NCI-H1694 treated with DMSO at 0.1 percent for 48 hours (cell line): ENCODE results near the gene ESYT2.

Experiments used
- DNase-seq: peaks from one replicate; lab custom pipeline; 2025; lab: John Stamatoyannopoulos, UW

ESYT2 gene

DNA sequence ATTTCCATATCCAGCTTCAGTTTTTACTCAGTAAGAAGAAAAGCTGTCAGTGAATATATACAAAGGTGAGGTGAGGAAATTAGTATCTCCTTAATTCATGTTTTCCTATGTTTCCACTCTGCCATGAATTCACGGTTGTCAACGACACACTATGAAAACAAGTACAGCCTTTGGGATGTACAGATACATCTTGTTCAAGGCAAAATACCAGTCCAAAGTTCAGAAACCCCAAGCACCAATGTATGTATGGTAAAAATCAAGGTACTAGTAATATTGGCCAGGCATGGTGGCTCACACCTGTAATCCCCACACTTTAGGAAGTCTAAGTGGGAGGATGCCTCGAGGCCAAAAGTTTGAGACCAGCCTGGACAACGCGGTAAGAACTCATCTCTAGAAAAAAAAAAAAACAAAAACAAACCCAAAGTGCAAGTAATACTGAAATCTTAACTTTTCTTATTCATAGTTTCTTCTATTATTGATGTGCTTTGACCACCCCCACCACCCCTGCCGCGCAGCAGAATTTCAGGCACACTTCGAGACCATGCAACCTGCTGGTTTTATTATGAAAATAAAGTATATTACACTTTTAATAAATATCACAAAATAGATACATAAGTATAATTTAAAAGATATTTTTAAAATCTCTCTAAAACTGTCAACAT lies 3.5 kb downstream of the ESYT2 start:
- DNase-seq, result no peak

DNA sequence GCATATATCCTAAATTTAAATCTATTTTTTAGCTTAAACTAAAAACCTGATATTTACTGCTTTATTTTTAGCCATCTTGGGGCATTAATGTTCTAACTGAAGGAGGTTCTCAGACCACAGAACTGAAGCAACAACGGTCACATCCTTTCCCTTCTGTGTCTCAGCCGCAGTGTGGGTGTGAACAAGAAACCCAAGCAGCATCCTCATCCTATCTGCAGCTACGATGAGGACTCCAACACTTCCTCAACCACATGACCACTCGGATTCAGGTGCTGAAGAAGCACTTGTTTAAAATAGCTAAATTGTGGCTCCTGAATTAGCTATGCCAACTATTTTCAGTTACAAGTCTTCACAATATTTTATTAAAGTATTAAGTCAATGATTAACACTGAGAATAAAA lies 5.3 kb downstream of the ESYT2 start:
- no peak for DNase-seq

GRCh38 chr7:158821171-158822031 lies 7.9 kb downstream of the ESYT2 start:
- no peak for DNase-seq

- no peak for DNase-seq
Measured at GRCh38 chr7:158820656-158821055, 8.7 kb downstream of the ESYT2 start.

GRCh38 chr7:158819571-158820203 lies 9.6 kb downstream of the ESYT2 start:
- no peak for DNase-seq

DNA sequence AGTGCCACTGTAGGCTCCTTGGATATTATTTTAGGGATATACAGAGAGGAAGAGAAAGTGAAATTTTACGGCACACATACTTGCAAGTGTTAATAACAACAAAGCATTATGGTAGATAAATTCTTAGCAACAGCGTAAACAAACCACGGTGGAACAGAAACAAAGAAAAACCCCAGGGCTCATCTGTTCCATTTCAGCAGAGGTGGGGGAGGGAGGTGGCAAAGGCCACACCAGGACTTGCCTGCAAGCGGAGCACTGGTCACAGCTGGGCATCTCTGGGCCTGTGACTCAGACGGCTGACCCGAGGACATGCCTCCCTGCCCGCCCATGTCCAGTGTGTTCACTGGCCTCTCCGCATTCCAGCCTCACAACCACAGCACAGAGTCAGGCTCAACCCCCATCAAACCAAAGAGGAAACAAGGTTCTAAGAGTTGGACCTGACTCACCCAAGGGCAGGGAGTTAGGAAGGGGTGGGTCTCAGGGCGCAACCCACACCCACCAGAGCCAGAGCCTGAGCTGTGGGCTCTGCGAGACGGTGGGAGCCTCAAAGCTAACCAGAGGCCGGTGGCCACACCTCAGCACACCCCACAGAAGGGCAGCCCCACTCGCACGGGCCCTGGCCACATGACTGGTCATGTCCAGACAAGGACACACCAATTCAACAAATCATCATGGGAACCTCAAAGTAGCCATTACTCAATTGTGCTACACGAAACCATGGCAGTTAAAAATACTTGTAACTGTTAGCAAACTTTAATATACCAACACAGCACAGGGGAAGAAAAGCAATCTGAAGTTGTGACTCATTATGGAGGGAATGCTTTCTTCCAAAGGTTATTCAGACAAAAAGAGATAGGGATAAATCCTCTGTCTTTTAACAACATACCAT lies 10.7 kb downstream of the ESYT2 start:
- no peak for DNase-seq

DNA sequence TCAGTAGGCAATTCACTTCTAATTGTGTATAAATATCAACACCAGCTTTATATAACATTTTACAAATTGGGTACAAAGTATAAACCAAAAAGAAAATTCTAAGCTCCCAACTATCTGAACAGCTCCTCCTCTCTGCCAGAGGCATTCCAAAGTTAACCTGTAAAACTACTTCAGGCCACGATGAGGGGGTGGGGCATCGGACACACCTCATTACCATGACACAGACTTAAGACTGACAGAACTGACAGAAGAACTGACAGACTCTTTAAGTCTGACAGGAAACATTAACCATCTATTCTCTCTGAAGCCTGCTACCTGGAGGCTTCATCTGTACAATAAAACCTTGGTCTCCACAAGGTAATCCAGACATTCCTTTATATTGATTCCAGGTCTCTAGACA lies 12.3 kb downstream of the ESYT2 start:
- DNase-seq, result no peak

- DNase-seq, result no peak
Measured at GRCh38 chr7:158816271-158816670, 13.0 kb downstream of the ESYT2 start.

- no peak for DNase-seq
Measured at GRCh38 chr7:158815800-158816128, 13.5 kb downstream of the ESYT2 start.

GRCh38 chr7:158815083-158815799 lies 14.1 kb downstream of the ESYT2 start:
- no peak for DNase-seq

DNA sequence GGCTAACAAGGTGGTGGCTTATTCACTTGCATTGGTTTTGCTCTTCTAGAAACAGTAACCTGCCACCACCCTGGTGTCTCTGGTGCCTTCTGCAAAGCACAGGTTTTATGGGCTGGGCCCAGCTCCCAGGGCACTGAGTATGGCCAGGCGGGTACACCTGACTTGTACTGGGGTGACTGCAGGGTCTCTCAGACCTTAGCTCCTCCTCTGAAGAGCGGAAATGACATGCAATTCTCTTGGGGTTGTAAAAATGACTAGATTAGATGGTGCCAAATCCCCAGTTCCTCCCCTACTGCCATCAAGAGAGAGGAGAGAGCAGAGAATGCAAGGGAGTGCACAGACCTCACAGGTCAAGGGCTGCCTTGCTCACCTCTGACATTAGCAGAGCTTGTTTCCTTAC lies 14.7 kb downstream of the ESYT2 start:
- no peak for DNase-seq

DNA sequence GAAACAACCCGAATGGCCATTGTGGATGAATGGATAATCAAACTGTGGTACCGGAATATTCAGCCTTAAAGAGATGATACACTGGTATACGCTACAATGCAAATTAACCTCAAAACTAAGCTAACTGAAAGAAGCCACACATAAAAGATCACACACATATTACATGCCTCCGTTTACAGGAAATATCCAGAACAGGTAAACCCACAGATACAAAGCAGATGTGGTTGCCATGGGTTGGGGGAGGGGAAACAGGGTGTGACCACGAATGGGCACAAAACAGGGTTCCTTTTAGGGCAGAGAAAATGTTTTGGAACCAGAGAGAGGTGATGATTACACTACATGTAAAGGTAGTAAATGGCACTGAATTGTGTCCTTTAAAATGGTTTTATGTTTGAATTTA lies 16.6 kb downstream of the ESYT2 start:
- no peak for DNase-seq

DNA sequence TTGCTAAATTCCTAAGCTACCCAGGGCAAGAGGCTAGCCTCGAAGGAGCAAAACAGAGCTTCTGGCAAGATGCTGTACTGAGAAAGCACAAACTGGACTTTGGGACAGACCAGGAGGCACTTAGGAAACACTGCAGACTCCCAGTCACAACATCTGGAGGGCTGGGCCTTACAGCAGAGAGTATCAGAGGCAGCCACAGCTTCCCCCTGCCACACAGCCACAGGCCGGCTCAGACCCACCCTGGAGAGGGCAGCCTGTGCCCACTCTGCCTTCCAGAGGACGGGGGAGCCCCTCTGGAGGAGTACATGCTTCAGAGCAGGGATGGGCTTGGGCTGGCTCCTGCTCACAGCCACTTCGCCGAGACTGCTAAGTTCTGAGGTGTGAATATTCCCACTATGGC lies 17.4 kb downstream of the ESYT2 start:
- DNase-seq, result no peak

DNA sequence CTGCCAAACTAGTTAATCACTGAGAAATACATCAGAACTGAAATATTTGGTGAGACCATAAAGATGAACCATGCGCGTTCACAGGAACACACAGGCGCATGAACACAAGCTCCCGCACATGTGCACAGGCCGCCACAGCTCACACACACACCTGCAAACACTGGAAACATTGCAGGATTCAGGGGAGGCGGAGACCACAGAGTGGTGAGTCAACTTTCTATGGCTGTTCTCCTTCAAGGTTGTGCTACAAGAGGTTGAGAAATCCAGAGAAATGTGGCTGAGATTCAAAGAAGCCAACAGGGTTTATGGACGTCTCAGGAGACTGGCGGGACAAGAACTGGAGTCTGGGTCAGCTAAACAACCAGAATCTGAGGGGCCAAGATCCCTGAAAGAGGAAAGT lies 17.8 kb downstream of the ESYT2 start:
- no peak for DNase-seq

- DNase-seq, result no peak
Measured at GRCh38 chr7:158810846-158811245, 18.5 kb downstream of the ESYT2 start.

DNA sequence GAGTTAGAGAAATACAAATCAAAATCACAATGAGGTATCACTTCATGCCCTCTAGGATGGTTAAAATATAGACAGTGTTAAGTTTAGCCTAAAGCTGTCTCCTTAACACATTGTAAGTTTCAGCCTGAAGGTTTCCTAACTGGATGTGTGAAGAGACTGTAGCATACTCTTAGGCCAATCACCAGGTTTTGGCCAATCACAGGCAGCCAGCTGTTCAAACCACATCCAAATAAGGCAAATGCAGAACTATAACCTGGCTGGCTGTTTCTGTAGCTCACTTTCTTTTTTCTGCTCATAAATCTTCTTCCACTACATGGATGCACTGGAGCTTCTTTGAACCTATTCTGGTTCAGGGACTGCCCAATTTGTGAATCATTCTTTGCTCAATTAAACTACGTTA lies 19.7 kb downstream of the ESYT2 start:
- no peak for DNase-seq

GRCh38 chr7:158808126-158808525 lies 21.2 kb downstream of the ESYT2 start:
- DNase-seq, result no peak

GRCh38 chr7:158805937-158806336 lies 23.4 kb downstream of the ESYT2 start:
- DNase-seq, result no peak

GRCh38 chr7:158805414-158805813 lies 23.9 kb downstream of the ESYT2 start:
- DNase-seq, result no peak

- DNase-seq, result no peak
Measured at GRCh38 chr7:158804335-158804734, 25.0 kb downstream of the ESYT2 start.

GRCh38 chr7:158803367-158803969 lies 25.8 kb downstream of the ESYT2 start:
- no peak for DNase-seq
